Kidney glomerular epithelial cell (primary cell): ENCODE measurements around the gene CDC42EP5.
"Not testable (repeated sequence)": the region's sequence is repeated elsewhere in the genome, so short reads cannot be mapped to it uniquely, and the experiment has no call there.

ENCODE experiments used
- DNase-seq: peaks from one replicate; lab custom pipeline; 2025; lab: John Stamatoyannopoulos, UW

The CDC42EP5 gene

DNA sequence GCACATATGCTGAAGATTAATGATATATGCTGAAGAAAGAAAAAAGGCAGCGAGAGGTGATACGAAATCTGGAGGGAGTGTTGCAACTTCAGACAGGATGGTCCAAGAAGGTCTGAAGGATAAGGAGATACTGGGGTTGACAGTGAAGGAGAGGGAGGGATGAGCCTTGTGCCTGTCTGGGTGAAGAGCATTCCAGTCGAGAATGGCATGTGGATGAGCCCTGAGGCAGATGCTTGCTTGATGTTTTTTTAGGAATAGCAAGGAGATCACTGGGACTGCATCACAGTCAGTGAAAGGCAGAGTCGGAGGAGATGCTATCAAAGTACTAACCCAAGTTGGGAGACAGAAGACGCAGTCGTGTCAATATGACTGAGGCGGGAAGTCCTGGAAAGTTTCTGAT is 16.2 kb upstream of the CDC42EP5 start:
- DNase-seq, result no peak

GRCh38 chr19:54485851-54486250 is 12.8 kb upstream of the CDC42EP5 start:
- peak; percentile 20 for DNase-seq

- DNase-seq, result no peak
Observed at GRCh38 chr19:54484451-54484850, 11.4 kb upstream of the CDC42EP5 start.

DNA sequence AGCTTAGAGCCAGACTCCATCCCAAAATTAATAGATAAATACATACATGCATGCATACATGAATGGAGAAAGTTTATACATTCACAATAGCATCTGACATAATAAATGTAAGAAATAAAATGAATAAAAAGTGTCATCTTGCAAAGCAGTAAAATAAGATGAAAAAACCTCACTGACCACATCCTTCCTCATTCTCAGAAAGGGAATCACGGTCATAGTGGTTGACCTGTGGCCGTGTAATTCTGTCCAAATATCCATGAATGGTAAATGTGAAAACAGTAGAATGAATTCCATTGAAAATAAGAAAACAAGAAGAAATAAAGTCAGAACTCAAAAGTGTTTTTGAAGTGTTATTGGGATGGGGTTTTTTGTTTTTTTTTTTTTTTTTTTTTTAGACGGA is 9.8 kb upstream of the CDC42EP5 start:
- DNase-seq, result no peak

GRCh38 chr19:54481326-54481930 is 8.3 kb upstream of the CDC42EP5 start:
- peak; percentile 30 for DNase-seq

GRCh38 chr19:54480051-54480450 is 7.0 kb upstream of the CDC42EP5 start:
- DNase-seq, result no peak

DNA sequence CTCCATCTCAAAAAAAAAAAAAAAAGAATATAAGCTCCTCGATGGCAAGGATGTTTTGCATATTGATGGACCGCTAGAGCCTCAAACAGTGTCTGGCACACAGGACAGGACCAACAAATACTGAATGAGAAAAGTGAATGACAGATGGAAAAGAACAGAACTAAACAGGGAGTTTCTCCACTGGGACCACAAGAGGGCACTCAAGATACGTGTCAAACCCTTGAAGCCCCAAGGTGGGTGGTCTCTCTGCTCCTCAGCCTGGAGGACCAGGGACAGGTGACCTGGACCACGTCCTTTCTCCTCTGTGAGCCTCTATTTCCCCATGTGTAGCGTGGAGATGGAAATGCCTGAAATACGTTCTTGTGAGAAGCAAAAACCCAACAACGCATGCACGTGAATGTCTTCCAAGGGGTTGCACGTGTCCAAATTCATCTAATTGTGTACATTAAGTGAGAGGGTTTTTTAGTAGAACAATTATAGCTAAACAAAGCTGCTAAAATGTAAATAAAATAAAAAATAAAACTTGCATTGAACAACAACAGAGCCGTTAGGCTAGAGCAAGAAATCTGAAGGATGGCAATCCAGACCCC is 5.7 kb upstream of the CDC42EP5 start:
- no peak for DNase-seq

DNA sequence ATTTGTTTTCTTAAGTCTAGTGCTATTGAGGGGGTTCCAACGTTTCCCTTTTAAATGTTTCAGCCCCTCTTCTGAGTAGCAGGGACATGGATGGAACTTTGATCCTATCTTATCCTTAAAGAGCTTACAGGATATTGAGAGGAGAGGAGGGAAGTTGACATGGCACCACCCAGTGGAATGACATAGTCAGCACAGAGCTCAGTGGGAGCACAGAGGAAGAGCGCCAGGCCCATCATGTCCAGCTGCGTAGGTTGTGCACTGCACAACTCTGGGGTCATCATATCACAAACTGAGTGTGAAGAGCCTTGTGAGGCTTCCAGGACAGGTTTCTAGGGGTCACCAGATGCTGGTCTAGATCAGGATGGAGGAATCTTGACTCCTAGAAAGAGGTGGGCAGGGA is 4.6 kb upstream of the CDC42EP5 start:
- no peak for DNase-seq

DNA sequence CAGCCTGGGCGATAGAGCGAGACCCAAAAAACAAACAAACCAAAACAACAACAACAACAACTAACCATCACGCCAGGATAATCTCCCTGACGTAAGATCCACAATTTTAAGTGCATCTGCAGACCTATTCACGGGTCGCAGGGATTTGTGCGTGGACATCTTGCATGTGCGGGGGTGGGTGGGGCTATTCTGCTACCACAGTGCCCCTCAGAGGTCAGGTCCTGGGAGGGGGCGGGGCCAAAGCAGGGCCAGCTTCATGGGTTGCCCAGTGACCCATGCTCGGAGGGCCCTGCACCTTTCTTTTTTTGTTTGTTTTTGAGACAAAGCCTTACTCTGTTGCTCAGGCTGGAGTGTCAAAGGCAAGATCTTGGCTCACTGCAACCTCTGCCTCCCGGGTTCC is 2.6 kb upstream of the CDC42EP5 start:
- no peak for DNase-seq

- no peak for DNase-seq
Observed at GRCh38 chr19:54473892-54474372, 836 bp upstream of the CDC42EP5 start.

DNA sequence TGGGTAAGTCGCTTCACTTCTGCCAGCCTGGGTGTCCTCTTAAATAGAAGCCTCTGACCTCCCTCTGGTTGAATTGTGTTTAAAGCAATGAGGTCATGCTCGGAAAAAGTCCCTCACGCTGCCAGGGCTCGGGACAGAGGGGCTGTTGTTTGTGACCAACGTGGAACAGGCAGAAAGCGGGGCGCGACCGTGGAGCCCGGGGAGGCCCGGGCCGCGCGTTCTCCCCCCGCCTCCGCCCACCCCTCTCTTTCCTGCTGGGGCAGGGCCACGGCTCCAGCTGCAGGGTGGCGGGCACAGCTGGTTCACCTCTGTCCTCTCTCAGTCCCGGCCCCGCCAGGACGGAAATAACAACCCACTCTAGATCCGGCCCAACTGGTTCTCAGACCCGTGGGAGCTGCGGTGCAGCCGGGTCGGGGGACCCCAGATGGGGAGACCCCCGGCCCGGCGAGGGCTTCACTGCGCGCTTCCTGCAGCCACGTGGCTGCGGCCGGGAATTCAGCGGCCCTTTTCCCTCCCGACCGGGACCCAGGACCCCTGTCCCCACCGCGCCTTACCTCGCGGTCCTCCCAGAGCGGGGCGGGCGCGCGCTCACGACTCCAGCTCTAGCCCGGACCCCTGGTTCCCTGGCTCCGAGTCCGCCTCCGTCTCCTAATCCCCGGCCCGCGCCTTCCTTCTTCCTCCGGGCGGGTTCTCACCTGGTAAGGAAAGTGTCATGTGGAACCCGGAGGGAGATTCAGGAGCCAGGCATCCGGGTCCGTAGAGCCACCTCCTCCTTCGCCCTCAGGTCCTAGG is 1.9 kb downstream of the CDC42EP5 start:
- DNase-seq, result no peak

DNA sequence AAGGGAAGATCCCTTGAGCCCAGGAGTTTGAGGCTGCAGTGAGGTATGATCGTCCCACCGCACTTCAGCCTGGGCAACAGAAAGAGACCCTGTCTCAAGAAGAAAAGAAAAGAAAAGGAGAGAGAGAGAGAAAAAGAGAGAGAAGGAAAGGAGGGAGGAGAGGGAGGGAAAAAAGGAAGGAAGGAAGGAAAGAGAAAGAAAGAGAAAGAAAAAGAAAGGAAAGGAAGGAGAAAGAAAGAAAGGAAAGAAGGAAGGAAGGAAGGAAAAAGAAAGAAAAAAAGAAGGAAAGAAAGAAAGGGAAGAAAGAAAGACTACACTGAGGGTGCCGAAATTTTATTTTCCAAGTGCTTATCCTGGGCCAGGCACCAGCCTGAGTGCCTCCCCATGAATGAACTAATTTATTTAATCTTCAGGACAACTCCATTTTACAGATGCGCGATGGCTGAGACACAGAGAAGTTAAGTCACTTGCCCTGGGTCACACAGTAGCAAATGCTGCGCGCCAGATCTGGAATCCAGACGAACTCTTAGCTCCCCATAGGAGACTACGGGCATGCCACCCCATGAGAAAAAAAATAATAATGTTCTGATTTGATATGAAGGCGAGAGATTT is 2.7 kb downstream of the CDC42EP5 start:
- DNase-seq, result no peak

GRCh38 chr19:54469496-54469934 is 3.6 kb downstream of the CDC42EP5 start:
- DNase-seq, result no peak

DNA sequence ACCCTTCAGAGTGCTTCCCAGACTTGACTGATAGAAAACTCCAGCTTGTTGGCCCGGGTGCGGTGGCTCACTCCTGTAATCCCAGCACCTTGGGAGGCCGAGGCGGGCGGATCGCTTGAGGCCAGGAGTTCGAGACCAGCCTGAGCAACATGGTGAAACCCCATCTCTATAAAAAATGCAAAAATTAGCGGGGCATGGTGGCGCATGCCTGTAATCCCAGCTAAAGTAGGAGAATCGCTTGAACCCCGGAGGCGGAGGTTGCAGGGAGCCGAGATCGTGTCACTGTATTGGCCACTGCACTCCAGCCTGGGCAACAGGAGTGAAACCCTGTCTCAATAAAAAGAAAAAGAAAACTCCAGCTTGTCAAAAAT is 7.0 kb downstream of the CDC42EP5 start:
- DNase-seq, result not testable (repeated sequence)

DNA sequence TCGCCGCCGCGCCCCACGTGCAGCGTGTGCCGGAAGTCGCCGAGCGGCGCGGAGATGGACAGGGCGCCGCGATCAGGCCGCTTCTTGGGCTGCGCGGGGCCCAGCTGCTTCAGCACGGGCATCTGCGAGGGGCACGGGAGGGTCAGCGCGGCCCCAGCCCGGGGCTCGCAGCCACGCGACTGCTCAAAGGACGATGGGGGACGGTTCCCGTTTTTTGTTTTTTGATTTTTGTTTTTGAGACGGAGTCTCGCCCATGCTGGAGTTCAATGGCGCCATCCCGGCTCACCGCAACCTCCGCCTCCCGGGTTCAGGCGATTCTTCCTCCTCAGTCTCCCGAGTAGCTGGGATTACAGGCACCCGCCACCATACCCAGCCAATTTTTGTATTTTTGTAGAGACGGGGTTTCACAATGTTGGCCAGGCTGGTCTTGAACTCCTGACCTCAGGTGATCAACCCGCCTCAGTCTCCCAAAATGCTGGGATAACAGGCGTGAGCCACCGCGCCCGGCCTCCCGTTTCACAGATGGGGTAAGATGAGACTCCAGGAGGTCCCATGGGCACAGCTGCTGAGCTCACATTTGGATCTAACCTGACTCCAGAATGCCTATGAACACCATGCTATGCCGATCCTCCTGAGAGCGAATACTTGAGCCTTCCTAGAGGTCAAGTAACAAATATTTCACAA is 7.5 kb downstream of the CDC42EP5 start:
- no peak for DNase-seq

- peak; percentile 63 for DNase-seq
Observed at GRCh38 chr19:54464630-54465425, 8.3 kb downstream of the CDC42EP5 start.

DNA sequence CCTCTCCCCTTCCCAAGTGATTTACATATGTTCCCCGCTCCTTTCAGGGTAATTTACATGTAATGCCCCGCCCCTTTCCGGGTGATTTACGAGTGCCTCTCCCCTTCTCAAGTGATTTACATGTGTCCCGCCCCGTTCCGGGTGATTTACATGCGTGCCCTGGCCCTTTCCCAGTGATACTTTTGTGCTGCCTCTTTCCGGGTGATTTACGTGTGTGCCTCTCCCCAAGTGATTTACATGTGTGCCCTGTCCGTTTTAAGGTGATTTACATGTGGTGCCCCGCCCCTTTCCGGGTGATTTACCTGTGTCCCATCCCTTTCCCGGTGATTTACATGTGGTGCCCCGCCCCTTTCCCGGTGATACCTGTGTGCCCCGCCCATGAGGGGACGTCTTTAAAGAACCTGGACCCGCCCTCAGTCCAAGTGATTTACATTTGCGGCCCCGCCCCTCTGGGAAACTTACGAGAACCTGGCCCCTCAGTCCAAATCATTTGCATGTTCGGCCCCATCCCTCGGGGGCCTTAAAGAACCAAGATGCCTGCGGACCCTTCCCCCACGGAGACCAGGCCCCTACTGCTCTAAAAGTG is 9.0 kb downstream of the CDC42EP5 start:
- peak; percentile 95 for DNase-seq

- peak; percentile 96 for DNase-seq
Observed at GRCh38 chr19:54463531-54464043, 9.5 kb downstream of the CDC42EP5 start, which contains the start of gene LENG9. Gene LENG9, minus strand, starts transcription at chr19:54463778. Its CDS starts 252 bp downstream, at chr19:54463526.

DNA sequence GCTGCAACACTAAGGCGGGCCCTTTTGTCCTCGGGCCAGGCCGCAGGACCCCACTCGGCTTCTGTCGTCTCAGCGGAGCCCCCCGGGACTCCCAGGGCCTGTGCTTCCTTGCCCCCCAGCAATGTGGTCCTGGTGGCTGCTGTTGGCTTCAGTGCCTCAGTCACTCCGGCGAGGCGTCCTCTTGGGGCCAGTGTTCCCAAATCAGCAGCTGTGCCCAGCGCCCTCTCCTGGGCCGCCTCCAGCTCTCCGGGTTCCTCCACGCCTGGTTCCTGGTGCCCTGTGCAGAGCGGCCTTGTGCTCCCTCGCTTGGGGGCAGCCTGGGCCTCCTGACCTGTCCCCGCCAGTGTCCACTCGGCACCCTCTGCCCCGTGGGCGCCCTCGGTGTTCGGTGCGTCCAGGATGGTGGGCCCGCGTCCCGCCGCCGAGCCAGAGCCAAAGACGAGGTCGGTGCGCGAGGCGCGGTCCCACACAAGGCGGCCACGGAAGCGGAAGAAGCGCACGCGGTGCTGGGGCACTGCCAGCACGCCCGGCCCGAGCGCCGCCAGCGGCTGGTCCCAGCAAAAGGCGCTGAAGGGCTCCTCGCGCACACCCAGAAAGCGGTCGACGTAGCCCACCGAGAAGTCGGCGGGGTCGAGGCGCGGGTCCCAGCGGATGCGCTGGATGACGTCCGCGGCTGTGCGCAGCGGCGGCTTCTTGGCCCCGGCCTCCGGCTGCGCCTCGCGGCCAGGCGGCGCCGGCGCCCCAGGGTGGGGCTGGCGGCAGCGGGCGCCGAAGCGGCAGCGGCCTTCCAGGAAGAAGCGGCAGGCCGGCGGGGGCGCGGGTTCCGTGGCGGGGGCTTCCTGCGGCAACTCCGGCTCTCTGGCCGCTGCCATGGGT is 10.2 kb downstream of the CDC42EP5 start:
- DNase-seq, result no peak
